HG03103 (cell line): ENCODE measurements around the gene DHRS12.

Experiments used
- ATAC-seq: cut with Tn5 transposase; IDR thresholded peaks from one replicate; pipeline ENCODE4 v1.9.1; 2021; ENCODE audit warnings: low read depth; ENCODE audit not compliant: unreplicated experiment

DHRS12 gene

DNA sequence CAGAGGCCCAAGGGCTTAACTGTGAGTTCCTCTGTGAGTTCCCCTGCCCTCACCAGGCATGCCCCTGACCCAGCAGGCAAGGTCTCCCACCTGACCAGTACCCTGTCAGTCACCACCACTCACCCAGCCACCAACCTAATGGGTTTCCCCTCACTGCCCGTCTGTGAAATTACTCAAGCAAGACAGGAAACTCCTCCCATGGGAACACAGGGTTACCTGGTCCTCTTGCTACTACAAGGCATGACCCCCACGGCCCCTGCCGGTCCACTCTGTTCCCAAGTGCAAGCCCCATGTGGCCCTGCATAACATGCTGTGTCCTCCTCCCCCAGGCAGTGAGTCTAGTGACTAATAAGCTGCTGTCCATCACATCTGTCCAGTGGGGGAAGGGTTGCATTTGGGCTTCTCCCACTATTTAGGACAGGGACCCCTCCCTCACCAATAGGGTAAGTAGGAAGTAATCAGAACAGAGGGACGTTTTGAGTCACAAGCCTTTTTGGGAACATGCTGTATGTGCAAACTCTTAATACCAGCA is 8.0 kb upstream of the DHRS12 start:
- ATAC-seq = no peak

DNA sequence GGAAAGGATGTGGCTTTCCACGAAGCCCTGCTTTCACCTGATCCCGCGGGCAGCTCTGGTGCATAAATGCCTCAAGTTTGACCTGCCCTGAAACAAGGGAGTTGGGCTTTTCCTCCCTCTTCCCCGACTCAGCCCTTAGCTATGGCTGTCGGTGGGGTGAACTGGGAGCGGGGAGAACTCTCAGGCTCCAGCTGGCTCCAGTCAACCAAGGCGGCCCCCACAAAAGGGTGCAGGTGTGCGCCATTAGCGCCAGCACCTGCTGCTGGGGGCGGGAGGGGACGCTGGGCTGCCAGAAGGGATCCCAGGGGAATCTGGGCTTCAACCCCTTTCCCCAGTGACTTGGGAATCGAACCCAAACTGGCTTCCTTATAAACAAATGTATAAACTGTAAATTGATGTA is 7.1 kb upstream of the DHRS12 start:
- ATAC-seq = no peak

DNA sequence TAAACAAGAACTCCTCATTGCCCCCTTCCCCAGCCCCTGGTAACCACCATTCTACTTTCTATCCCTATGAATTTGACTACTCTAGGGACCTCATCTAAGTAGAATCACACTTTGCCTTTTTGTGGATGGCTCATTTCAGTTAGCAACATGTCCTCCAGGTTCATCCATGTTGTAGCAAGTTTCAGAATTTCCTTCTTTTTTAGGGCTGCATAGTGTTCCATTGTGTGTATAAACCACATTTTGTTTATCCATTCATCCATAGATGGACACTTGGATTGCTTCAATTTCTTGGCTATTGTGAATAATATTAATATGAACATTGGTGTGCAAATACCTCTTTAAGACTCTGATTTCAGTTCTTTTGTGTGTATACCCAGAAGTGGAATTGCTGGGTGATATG is 4.8 kb upstream of the DHRS12 start:
- ATAC-seq = no peak

GRCh38 chr13:51807041-51807440 is 3.1 kb upstream of the DHRS12 start:
- no peak for ATAC-seq

DNA sequence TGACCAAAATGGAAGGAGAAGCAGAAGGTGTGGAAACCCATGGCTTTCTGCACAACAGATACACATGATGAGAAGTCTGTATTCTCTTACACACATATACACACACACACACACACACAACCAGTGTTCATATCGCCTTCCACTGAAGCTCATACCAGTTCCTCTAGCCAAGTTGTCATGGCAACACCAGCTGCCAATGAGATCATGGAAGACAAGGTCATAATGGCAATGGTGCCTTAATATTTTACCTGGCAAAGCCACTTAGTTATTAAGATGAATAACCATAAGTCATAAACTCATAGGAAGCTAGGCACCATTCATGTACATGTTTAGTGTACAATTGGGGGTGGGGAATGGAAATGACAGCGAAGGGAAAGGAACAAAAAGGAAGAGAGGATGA is 2.6 kb upstream of the DHRS12 start:
- no peak for ATAC-seq

DNA sequence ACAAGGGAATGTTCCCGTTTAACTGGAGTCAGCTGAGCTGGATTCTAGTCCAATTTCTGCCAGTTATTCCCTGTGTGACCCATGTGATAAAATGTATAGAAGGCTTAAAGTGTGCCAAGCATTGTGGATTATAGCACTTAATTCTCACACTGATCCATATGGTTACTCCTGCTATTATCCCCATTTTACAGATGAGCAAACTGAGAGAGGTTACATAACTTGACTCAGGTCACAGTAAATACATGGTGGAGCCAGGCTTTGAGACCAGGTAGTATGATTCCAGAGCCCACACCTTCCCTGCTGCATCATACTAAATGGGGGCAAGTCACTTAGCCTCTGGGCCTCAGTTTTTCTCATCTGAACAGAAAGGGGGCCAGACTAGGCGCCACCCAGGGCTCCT is 2.0 kb upstream of the DHRS12 start:
- ATAC-seq = no peak

DNA sequence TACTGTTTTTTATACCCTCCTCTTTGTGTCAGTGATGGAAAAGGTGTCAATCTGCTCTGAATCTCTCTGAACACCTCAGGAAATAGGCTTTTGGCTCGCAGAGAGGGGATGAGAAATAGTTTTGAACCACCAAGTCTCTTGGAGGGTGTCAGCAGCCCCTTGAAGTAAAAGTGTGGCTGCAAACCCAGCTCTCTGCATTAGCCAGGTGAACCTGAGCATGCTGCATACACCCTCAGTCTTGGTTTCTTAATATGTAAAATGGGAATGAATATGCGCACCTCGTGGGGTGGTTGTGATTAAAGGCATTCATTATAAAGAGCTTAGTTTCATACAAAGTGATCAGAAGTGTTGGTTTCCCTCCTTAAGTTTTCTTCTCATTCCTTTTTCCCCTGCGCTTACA is 1.4 kb upstream of the DHRS12 start:
- ATAC-seq = no peak

DNA sequence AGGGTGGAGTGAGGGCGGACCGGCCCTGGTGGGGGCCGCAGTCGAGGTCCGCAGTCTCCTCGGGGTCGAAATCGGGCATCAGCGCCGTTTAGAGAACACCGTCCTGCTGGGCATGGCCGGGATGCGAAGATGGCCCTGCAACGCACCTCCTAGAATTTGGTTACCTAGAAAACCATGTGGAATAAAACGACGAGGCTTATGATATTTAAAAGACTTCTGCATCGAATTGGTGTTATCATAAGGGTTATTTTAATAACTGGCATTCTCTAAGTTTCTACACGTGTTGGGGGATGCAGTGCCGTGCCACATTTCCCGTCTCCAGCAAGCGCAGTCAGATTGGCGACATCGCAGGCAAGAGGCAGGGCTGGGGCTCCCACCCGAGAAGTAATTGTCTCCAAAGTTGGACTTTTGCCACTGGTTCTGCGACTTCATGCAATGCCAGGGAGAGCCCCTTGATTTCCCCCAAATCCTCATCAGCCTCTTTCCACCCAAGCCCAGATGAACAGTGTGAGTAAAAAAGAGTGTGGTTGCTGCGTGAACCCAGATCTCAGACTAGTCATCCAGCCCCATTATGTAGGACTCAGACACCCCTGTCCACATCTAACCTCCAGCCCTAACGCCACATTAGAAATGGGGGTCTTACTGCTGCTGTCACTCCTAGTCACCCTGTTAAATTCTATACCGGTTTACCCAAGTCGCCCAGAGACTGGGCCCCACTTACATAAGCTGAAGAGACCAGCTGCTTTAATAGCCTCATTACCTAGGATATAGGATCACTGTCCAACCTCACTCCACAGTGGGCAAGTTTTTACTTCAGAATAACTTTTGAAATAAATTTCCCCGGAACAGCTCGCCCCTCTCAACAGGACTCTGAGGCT is 571 bp upstream of the DHRS12 start:
- ATAC-seq = no peak

DNA sequence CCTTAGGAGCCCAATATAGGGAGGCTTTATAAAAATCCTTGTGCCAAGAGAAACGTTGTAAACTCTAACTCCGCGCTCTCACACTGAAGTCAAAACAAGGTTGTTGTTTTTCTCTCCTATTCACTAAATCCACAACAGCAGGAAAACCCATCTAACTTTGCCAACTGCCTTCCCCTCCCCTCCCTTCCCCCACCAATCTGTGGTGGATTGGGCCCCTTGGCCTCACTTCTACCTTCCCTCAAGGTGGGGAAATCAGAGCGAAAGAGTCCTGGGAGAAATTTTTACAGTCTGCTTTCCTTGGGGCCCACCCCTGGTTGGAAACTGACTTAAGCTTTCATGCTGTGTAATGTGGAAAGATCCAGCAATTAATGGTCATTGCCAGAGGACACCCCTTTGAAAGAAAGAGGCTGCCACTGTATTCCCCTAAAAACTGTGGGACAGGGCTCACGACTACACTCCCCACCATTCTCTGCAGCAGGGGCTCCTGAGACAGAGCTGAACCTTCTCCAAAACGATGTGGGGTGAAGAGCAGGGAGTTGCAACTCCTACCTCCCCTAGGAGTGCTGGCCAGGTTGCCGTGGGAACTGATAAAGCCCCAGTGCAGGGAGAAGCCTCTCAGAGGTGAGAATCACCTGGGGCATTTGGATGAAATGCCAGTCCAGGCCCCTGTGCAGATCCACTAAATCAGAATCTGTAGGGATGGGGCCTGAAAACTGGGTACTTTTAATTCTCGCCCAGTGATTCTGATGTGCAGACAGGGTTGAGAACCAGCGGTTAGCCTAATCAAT is 1.1 kb downstream of the DHRS12 start:
- ATAC-seq = no peak

- ATAC-seq = no peak
These were observed 2.3 kb downstream of the DHRS12 start for GRCh38 chr13:51801631-51802099.

- no peak for ATAC-seq
These were observed 3.5 kb downstream of the DHRS12 start for GRCh38 chr13:51800486-51800885.

DNA sequence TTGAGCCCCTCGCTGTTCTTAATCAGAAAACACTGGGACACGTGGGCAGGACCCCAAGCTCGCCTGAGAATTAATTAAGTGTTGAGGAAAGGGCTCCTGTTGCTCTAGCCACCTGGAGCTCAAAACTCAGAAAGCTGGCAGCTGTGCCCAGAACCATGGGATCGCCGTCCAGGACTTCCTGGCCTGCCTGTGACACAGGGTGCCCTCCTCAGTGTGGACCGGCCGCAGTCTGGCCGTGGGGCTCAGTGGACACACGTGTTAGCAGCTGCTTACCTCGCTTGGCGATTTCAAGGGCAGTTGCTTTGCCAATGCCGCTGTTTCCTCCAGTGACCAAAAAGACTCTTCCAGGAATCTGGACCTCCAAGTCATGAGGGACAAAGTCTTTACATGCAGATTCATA is 4.7 kb downstream of the DHRS12 start:
- ATAC-seq = no peak

GRCh38 chr13:51797664-51798488 is 6.1 kb downstream of the DHRS12 start:
- ATAC-seq = peak; percentile 46

GRCh38 chr13:51796546-51796945 is 7.4 kb downstream of the DHRS12 start:
- ATAC-seq = no peak

DNA sequence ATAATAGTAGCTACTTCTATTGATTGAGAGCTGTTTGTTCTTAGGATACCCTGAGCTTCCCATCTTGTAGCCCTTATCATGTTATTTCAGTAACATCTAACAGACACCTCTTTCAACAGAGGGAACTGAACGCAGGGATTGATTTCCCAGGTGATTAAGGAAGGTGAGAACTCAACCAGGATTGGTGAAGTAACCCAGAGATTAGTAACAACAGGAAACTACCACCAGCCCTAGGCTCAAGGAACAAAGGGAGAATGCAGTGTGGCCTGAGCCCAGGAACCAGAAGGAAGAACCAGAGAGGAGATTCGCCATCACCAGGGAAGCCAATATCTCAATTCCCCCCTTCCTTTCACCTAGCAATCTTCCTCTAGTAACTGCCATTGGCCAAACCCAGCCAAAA is 8.5 kb downstream of the DHRS12 start:
- no peak for ATAC-seq

GRCh38 chr13:51794964-51795363 is 9.0 kb downstream of the DHRS12 start:
- ATAC-seq = no peak

DNA sequence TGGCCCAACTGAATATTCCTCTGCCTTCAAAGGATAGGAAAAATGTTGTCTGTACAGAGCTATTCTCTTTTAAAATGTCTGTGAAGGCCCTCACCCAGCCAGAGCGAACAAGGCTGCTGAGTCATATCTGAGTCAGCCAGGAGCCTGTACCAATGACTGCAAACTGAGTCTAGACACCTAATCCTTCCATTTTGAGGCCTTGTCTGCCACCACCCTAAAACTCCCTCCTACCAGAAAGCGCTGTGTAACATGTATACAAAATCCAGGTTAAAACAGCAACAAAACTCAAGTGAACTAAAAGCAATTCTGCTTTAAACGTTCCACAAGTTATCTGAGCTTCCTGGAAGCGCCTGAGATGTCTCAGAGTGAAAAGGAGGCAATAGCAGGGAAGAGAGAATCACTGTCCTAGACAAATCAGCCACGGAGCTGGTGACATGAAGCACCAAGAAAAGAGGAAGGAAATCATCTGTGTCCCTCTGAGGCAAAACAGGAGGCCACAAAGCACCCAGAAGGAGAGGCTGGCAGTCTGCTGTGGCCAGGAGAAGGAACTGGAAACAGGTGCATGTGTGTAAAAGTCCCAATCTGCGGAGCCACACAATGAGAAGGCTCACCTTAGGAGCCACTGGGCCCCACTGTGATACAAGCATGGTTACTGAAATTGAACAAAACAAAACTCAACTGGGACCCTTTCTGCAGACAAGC is 10.2 kb downstream of the DHRS12 start:
- peak; percentile 59 for ATAC-seq

GRCh38 chr13:51786425-51787265 is 17.3 kb downstream of the DHRS12 start:
- no peak for ATAC-seq
